ENCODE measurements around the gene PLCXD3. TPM values are rescaled to one million over a fixed set of nuclear protein-coding genes. Genes with fewer than 3 reads are reported as not detected.
"Not testable (repeated sequence)": the region's sequence is repeated elsewhere in the genome, so short reads cannot be mapped to it uniquely, and the experiment has no call there.

PLCXD3 gene
- total and polyA plus RNA-seq, 9 of the 15 experiments (the other 6 are each of a cell fraction or from before 2014, with no cell fraction given): not detected

- POLR2A ChIA-PET; H3K4me3 ChIP-seq; H3K27ac ChIP-seq (ENCODE audit: extremely low read depth, low read depth, low read length); BruUV-seq (replicated peaks); FAIRE-seq; intact Hi-C loops (cut with micrococcal nuclease); H2AFZ ChIP-seq (ENCODE audit: low read depth, low read length); DNase-seq (ENCODE audit: extremely low read depth in 1 of 4, low spot score in 3 of 4); H3K27me3 ChIP-seq (ENCODE audit: control insufficient read depth in 2 of 2, insufficient read depth in 2 of 2, low read length in 2 of 2); H3K9me3 ChIP-seq (replicated peaks; ENCODE audit: control insufficient read depth, insufficient read depth, low read depth, low read length); CTCF ChIA-PET (ENCODE audit: low intra/inter-chr PET ratio); H3K4me2 ChIP-seq (ENCODE audit: insufficient read depth, low read length); in situ Hi-C loops (cut with MboI); H3K4me1 ChIP-seq (replicated peaks in 1 of 2; ENCODE audit: control insufficient read depth in 2 of 2, insufficient read depth in 2 of 2, low read length in 2 of 2); H3K9me1 ChIP-seq (ENCODE audit: control insufficient read depth, insufficient read depth, low read length); H3K9ac ChIP-seq (ENCODE audit: insufficient read depth in 1 of 2, low read depth in 2 of 2, low read length in 2 of 2); ATAC-seq; H3K79me2 ChIP-seq (ENCODE audit: control insufficient read depth, insufficient read depth, low read length); H3K36me3 ChIP-seq (ENCODE audit: control insufficient read depth, insufficient read depth, low read length); H4K20me1 ChIP-seq (replicated peaks; ENCODE audit: control insufficient read depth, insufficient read depth, low read length): not testable (repeated sequence)
- TF ChIP-seq PCBP2 (IDR thresholded peaks at IDR 0.05; ENCODE audit: low read depth, low read length, poor library complexity, severe bottlenecking) (peak; percentile 92), PCBP1 (IDR thresholded peaks at IDR 0.05; ENCODE audit: low read depth, low read length, poor library complexity, severe bottlenecking) (peak; percentile 73), HNRNPK (IDR thresholded peaks at IDR 0.05; ENCODE audit: low read depth, low read length, poor library complexity, severe bottlenecking) (peak; percentile 93)
- no CpG with 5 or more reads among the region's 1 CpG for WGBS (ENCODE audit: insufficient coverage, low coverage, missing lambda C conversion rate)
These were observed 38.7 kb downstream of the PLCXD3 start for GRCh38 chr5:41471571-41472208.

- no peak overlapping the region for H3K4me3 ChIP-seq
- H3K9me1 ChIP-seq (ENCODE audit: control insufficient read depth, insufficient read depth, low read length): no peaks in the 10 kb centered on the region
- H3K9ac ChIP-seq (ENCODE audit: insufficient read depth in 1 of 2, low read depth in 2 of 2, low read length in 2 of 2): no peak overlapping the region
- no peak overlapping the region for H3K27ac ChIP-seq (ENCODE audit: extremely low read depth, low read depth, low read length)
- no peaks in the 10 kb centered on the region for H4K20me1 ChIP-seq (replicated peaks; ENCODE audit: control insufficient read depth, insufficient read depth, low read length)
- no peak for DNase-seq (ENCODE audit: extremely low read depth in 1 of 4, low spot score in 3 of 4)
- H3K9me3 ChIP-seq (replicated peaks; ENCODE audit: control insufficient read depth, insufficient read depth, low read depth, low read length): no peaks in the 10 kb centered on the region
- H3K27me3 ChIP-seq (ENCODE audit: control insufficient read depth in 2 of 2, insufficient read depth in 2 of 2, low read length in 2 of 2): no peaks in the 10 kb centered on the region
- WGBS (ENCODE audit: insufficient coverage, low coverage, missing lambda C conversion rate): 0% methylated on average over 3 of the region's 3 CpGs
- no peak overlapping the region for H3K4me2 ChIP-seq (ENCODE audit: insufficient read depth, low read length)
- no peaks in the 10 kb centered on the region for H3K4me1 ChIP-seq (replicated peaks in 1 of 2; ENCODE audit: control insufficient read depth in 2 of 2, insufficient read depth in 2 of 2, low read length in 2 of 2)
- intact Hi-C loops (cut with micrococcal nuclease) (no loop called here), in situ Hi-C loops (cut with MboI) (no loop called here)
- POLR2A ChIA-PET: no interaction called here
- no TSS peak for BruUV-seq (replicated peaks)
- FAIRE-seq: no peak
- no peak for ATAC-seq
- H2AFZ ChIP-seq (ENCODE audit: low read depth, low read length): no peak overlapping the region
- H3K79me2 ChIP-seq (ENCODE audit: control insufficient read depth, insufficient read depth, low read length): no peaks in the 10 kb centered on the region
- no peaks in the 10 kb centered on the region for H3K36me3 ChIP-seq (ENCODE audit: control insufficient read depth, insufficient read depth, low read length)
- CTCF ChIA-PET (ENCODE audit: low intra/inter-chr PET ratio): no interaction called here
- no peak for TF ChIP-seq CBX2 (IDR thresholded peaks at IDR 0.05; ENCODE audit: insufficient read depth, low read length, poor library complexity, severe bottlenecking)
- no peak for TF ChIP-seq TRIM28 (IDR thresholded peaks at IDR 0.05)
- TF ChIP-seq BRCA1 (IDR thresholded peaks at IDR 0.05): no peak
- no peak for TF ChIP-seq BRCA1 (CRISPR knock-in tag; IDR thresholded peaks at IDR 0.05)
- no peak for TF ChIP-seq CBX3 (IDR thresholded peaks at IDR 0.05; ENCODE audit: borderline replicate concordance in 1 of 2, low read length in 2 of 2)
These were observed 44.8 kb downstream of the PLCXD3 start for GRCh38 chr5:41465493-41466171.

All from K562 (cell line).